Stimulated activated CD8-positive, alpha-beta memory T cell treated with anti-CD3 and anti-CD28 coated beads, Interleukin-12 subunit alpha, Interleukin-12 subunit beta, amount 100 ng/mL, for 1 hour (primary cell): ENCODE data around the gene KIF12.
A peak's percentile ranks its signal among the peaks of the same experiment; 100 is the strongest.

Source experiments
- DNase-seq: peaks from one replicate; pipeline ENCODE4 v3.0.0-alpha.2; 2020; ENCODE audit warnings: low read depth

KIF12 gene

GRCh38 chr9:114123031-114123977, 24.2 kb upstream of the KIF12 start:
- DNase-seq: no peak

- DNase-seq: no peak
Observed at GRCh38 chr9:114122136-114123027, 23.3 kb upstream of the KIF12 start.

- no peak for DNase-seq
Observed at GRCh38 chr9:114121227-114122135, 22.4 kb upstream of the KIF12 start.

- DNase-seq: no peak
Observed at GRCh38 chr9:114120192-114121014, 21.3 kb upstream of the KIF12 start.

- DNase-seq: no peak
Observed at GRCh38 chr9:114119242-114120191, 20.4 kb upstream of the KIF12 start.

GRCh38 chr9:114117996-114118830, 19.1 kb upstream of the KIF12 start:
- no peak for DNase-seq

GRCh38 chr9:114117614-114117995, 18.5 kb upstream of the KIF12 start:
- DNase-seq: no peak

GRCh38 chr9:114116126-114116747, 17.1 kb upstream of the KIF12 start:
- no peak for DNase-seq

- DNase-seq: no peak
Observed at GRCh38 chr9:114115654-114116125, 16.6 kb upstream of the KIF12 start.

- no peak for DNase-seq
Observed at GRCh38 chr9:114114364-114114763, 15.3 kb upstream of the KIF12 start.

GRCh38 chr9:114112778-114113584, 13.9 kb upstream of the KIF12 start:
- no peak for DNase-seq

- DNase-seq: no peak
Observed at GRCh38 chr9:114112325-114112724, 13.2 kb upstream of the KIF12 start.

- no peak for DNase-seq
Observed at GRCh38 chr9:114110180-114110579, 11.1 kb upstream of the KIF12 start.

- DNase-seq: no peak
Observed at GRCh38 chr9:114109124-114109523, 10.0 kb upstream of the KIF12 start.

- peak; percentile 20 for DNase-seq
Observed at GRCh38 chr9:114108016-114108833, 9.1 kb upstream of the KIF12 start.

GRCh38 chr9:114107286-114108001, 8.4 kb upstream of the KIF12 start:
- DNase-seq: no peak
